HCT116 (cell line): ENCODE data around the gene SIRPG.

ENCODE experiments used
- CEBPB ChIP-seq: IDR thresholded peaks from 2 replicates; pipeline ENCODE4 v1.6.1; 2012; ENCODE audit warnings: low read depth
- EGR1 ChIP-seq: IDR thresholded peaks from 2 replicates; pipeline ENCODE4 v1.6.1; 2012; ENCODE audit warnings: low read depth
- EZH2 ChIP-seq: fragments of 200-600 bp; sonication (generic); IDR thresholded peaks from 2 replicates; pipeline ENCODE4 v1.6.1; 2017; ENCODE audit warnings: antibody characterized with exemption, mixed run types
- POLR2A ChIP-seq: IDR thresholded peaks from 2 replicates; pipeline ENCODE4 v1.7.0; 2011; ENCODE audit warnings: borderline replicate concordance; ENCODE audit not compliant: insufficient read depth, insufficient read length; ENCODE audit errors: extremely low read depth
- POLR2AphosphoS5 ChIP-seq: IDR thresholded peaks from 2 replicates; pipeline ENCODE4 v1.6.1; 2011; ENCODE audit warnings: mild to moderate bottlenecking, low read depth, low read length, moderate library complexity
- RAD21 ChIP-seq: IDR thresholded peaks from 2 replicates; pipeline ENCODE4 v1.6.1; 2012; ENCODE audit warnings: low read depth, mild to moderate bottlenecking
- SP1 ChIP-seq: IDR thresholded peaks from 2 replicates; pipeline ENCODE4 v1.6.1; 2012; ENCODE audit warnings: low read depth
- ZFX ChIP-seq: fragments of 450-650 bp; IDR thresholded peaks from 2 replicates; pipeline ENCODE4 v1.6.1; 2017
- ZNF274 ChIP-seq: fragments of 200-500 bp; sonication (Bioruptor generic); IDR thresholded peaks from 2 replicates; pipeline ENCODE4 v1.6.1; 2014; ENCODE audit warnings: mild to moderate bottlenecking, low read depth, low read length, inconsistent platforms
- TF ChIP-seq, protein P1 (sequence below), 3 experiments: fragments of 200-600 bp in 1 of 3; sonication (generic) in 1 of 3; IDR thresholded peaks in 2 of 3; conservative IDR thresholded peaks in 1 of 3; 2 replicates each; pipeline ENCODE4 v1.5.1; 2012 to 2017; ENCODE audit warnings: low read depth in 2 of 3, low read length in 2 of 3, antibody characterized with exemption in 1 of 3, borderline replicate concordance in 1 of 3, control low read depth in 1 of 3, mild to moderate bottlenecking in 1 of 3, mixed read lengths in 1 of 3, mixed run types in 1 of 3, moderate library complexity in 1 of 3; ENCODE audit not compliant: insufficient read depth in 1 of 3
- TF ChIP-seq, protein P2 (sequence below): IDR thresholded peaks from 2 replicates; pipeline ENCODE4 v1.6.1; 2012; ENCODE audit warnings: low read depth
- TF ChIP-seq, protein P3 (sequence below): IDR thresholded peaks from 2 replicates; pipeline ENCODE4 v1.6.1; 2012

DNA sequence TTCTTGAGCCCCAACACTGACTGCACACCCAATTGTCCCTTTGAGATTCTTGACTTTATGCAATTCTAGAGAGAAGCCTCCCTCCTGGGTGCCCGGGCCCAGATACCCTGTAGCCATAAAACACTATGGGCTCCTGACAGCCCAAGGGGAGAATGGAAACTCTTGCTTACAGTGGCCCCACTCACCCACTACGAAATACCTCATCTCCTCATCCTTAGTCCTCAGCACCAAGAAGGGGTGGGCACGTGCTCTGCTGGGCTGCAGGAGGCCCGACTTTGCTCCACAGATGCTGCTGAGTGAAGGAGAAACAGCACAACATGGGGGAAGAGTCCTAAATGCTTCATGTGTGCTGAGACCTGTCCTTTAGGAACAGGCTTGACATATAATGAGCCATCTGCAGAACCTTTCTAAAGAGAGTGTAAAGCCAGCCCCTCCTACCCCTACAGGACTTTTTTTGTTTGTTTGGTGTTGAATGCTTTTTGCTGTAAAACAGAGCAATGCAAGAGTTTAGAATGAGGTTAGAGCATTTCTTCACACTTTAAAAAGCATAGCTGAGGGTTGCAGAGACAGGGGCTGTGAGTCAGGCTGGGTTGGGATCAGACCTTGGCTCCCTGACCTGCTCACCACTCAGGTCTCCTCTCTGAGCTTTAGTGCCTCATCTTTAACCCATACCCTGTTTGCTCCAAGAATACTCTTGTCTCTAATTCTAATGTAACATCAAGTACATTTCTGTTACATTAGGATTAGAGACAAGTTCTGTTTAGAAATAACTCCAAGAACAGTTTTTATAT, 17.6 kb upstream of the SIRPG start:
- TF ChIP-seq, protein P1, sequence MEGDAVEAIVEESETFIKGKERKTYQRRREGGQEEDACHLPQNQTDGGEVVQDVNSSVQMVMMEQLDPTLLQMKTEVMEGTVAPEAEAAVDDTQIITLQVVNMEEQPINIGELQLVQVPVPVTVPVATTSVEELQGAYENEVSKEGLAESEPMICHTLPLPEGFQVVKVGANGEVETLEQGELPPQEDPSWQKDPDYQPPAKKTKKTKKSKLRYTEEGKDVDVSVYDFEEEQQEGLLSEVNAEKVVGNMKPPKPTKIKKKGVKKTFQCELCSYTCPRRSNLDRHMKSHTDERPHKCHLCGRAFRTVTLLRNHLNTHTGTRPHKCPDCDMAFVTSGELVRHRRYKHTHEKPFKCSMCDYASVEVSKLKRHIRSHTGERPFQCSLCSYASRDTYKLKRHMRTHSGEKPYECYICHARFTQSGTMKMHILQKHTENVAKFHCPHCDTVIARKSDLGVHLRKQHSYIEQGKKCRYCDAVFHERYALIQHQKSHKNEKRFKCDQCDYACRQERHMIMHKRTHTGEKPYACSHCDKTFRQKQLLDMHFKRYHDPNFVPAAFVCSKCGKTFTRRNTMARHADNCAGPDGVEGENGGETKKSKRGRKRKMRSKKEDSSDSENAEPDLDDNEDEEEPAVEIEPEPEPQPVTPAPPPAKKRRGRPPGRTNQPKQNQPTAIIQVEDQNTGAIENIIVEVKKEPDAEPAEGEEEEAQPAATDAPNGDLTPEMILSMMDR (IDR thresholded peaks at IDR 0.05 in 2 of 3, conservative IDR thresholded peaks at IDR 0.05 in 1 of 3; ENCODE audit: borderline replicate concordance in 1 of 3, insufficient read depth in 1 of 3, low read depth in 2 of 3, low read length in 2 of 3): no peak
- TF ChIP-seq EZH2: no peak
- no peak for TF ChIP-seq POLR2AphosphoS5
- TF ChIP-seq, protein P2, sequence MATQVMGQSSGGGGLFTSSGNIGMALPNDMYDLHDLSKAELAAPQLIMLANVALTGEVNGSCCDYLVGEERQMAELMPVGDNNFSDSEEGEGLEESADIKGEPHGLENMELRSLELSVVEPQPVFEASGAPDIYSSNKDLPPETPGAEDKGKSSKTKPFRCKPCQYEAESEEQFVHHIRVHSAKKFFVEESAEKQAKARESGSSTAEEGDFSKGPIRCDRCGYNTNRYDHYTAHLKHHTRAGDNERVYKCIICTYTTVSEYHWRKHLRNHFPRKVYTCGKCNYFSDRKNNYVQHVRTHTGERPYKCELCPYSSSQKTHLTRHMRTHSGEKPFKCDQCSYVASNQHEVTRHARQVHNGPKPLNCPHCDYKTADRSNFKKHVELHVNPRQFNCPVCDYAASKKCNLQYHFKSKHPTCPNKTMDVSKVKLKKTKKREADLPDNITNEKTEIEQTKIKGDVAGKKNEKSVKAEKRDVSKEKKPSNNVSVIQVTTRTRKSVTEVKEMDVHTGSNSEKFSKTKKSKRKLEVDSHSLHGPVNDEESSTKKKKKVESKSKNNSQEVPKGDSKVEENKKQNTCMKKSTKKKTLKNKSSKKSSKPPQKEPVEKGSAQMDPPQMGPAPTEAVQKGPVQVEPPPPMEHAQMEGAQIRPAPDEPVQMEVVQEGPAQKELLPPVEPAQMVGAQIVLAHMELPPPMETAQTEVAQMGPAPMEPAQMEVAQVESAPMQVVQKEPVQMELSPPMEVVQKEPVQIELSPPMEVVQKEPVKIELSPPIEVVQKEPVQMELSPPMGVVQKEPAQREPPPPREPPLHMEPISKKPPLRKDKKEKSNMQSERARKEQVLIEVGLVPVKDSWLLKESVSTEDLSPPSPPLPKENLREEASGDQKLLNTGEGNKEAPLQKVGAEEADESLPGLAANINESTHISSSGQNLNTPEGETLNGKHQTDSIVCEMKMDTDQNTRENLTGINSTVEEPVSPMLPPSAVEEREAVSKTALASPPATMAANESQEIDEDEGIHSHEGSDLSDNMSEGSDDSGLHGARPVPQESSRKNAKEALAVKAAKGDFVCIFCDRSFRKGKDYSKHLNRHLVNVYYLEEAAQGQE: no peak
- TF ChIP-seq EGR1: no peak
- no peak for TF ChIP-seq SP1
- TF ChIP-seq, protein P3, sequence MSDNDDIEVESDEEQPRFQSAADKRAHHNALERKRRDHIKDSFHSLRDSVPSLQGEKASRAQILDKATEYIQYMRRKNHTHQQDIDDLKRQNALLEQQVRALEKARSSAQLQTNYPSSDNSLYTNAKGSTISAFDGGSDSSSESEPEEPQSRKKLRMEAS: no peak
- TF ChIP-seq POLR2A: no peak
- no peak for TF ChIP-seq CEBPB
- TF ChIP-seq RAD21: no peak
- TF ChIP-seq ZFX: no peak
- TF ChIP-seq ZNF274: no peak
